GM23338 (cell line): ENCODE measurements around the gene TSPAN6. TPM values are rescaled to one million over a fixed set of nuclear protein-coding genes. Genes with fewer than 3 reads are reported as not detected.

Experiments used
- ATAC-seq: fragments of 200-7000 bp; cut with Tn5 transposase; 3 replicates; pipeline ENCODE4 v1.9.1; 2020
- DNase-seq: peaks from one replicate; pipeline ENCODE4 v3.0.0-alpha.2; 2015; ENCODE audit warnings: low spot score
- H2AFZ ChIP-seq: fragments of 200-600 bp; sonication (generic); 2 replicates; pipeline ENCODE4 v1.8.0; 2016; ENCODE audit warnings: antibody characterized with exemption, mild to moderate bottlenecking, moderate library complexity
- H3F3A ChIP-seq: fragments of 200-600 bp; sonication (generic); replicated peaks from 2 replicates; pipeline ENCODE4 v1.8.0; 2017; ENCODE audit warnings: antibody characterized with exemption, mixed run types, low read depth
- H3K27ac ChIP-seq: fragments of 200-600 bp; sonication (generic); 2 replicates; pipeline ENCODE4 v1.6.1; 2016; ENCODE audit warnings: low read depth
- H3K27me3 ChIP-seq: fragments of 200-600 bp; sonication (generic); 2 replicates; pipeline ENCODE4 v1.8.0; 2016; ENCODE audit warnings: mild to moderate bottlenecking, mixed run types, moderate library complexity; ENCODE audit not compliant: insufficient read depth
- H3K36me3 ChIP-seq: fragments of 200-600 bp; sonication (generic); 2 replicates; pipeline ENCODE4 v1.8.0; 2016; ENCODE audit warnings: mild to moderate bottlenecking; ENCODE audit not compliant: insufficient read depth
- H3K4me1 ChIP-seq: fragments of 200-600 bp; sonication (generic); 2 replicates; pipeline ENCODE4 v1.8.0; 2016; ENCODE audit warnings: mild to moderate bottlenecking, moderate library complexity; ENCODE audit not compliant: insufficient read depth
- H3K4me2 ChIP-seq: fragments of 200-600 bp; sonication (generic); 2 replicates; pipeline ENCODE4 v1.7.1; 2017; ENCODE audit warnings: mixed run types
- H3K4me3 ChIP-seq: fragments of 200-600 bp; sonication (generic); 2 replicates; pipeline ENCODE4 v1.6.1; 2016; ENCODE audit warnings: mixed run types
- H3K79me2 ChIP-seq: fragments of 200-600 bp; sonication (generic); replicated peaks from 2 replicates; pipeline ENCODE4 v1.8.0; 2017; ENCODE audit warnings: mild to moderate bottlenecking; ENCODE audit not compliant: insufficient read depth
- H3K9me2 ChIP-seq: fragments of 200-600 bp; sonication (generic); 2 replicates; pipeline ENCODE4 v1.8.0; 2017; ENCODE audit not compliant: insufficient read depth
- H4K20me1 ChIP-seq: fragments of 200-600 bp; sonication (generic); replicated peaks from 2 replicates; pipeline ENCODE4 v1.8.0; 2017; ENCODE audit warnings: mild to moderate bottlenecking; ENCODE audit not compliant: insufficient read depth
- H3K27ac Mint-ChIP-seq: 2 replicates; pipeline ENCODE4 v1.8.0; 2020; ENCODE audit warnings: inconsistent platforms, mild to moderate bottlenecking, moderate library complexity, mixed read lengths
- H3K27me3 Mint-ChIP-seq: 3 replicates; pipeline ENCODE4 v1.8.0; 2022; ENCODE audit warnings: low read depth, mild to moderate bottlenecking, moderate library complexity, mixed read lengths, inconsistent platforms; ENCODE audit not compliant: insufficient read depth, poor library complexity
- H3K36me3 Mint-ChIP-seq: 3 replicates; pipeline ENCODE4 v1.8.0; 2021; ENCODE audit warnings: low read depth, mild to moderate bottlenecking, inconsistent platforms, moderate library complexity, mixed read lengths
- H3K4me1 Mint-ChIP-seq: 3 replicates; pipeline ENCODE4 v1.8.0; 2020; ENCODE audit warnings: mild to moderate bottlenecking, inconsistent platforms, mixed read lengths
- H3K4me3 Mint-ChIP-seq: 3 replicates; pipeline ENCODE4 v1.8.0; 2021; ENCODE audit warnings: moderate library complexity, mild to moderate bottlenecking, inconsistent platforms, mixed read lengths
- H3K9me3 Mint-ChIP-seq: 3 replicates; pipeline ENCODE4 v1.8.0; 2020; ENCODE audit warnings: moderate library complexity, mild to moderate bottlenecking, inconsistent platforms, mixed read lengths
- CREB1 ChIP-seq: fragments of 250-450 bp; sonication (Bioruptor Pico); IDR thresholded peaks from 2 replicates; pipeline ENCODE4 v1.5.0; 2020; ENCODE audit warnings: low read depth, mild to moderate bottlenecking, moderate library complexity
- EZH2 ChIP-seq: fragments of 200-600 bp; sonication (generic); IDR thresholded peaks from one replicate; pipeline ENCODE4 v1.8.0; 2017; ENCODE audit warnings: antibody characterized with exemption, mild to moderate bottlenecking, low read depth; ENCODE audit not compliant: unreplicated experiment
- ZNF114 ChIP-seq: fragments of 250-450 bp; sonication (Bioruptor Pico); IDR thresholded peaks from 2 replicates; pipeline ENCODE4 v1.5.0; 2020; ENCODE audit warnings: mild to moderate bottlenecking, moderate library complexity
- polyA plus RNA-seq: library from polyadenylated mRNA; unstranded; fragments of >200 nt; fragmentation: Nextera tagmentation; extraction: Ambion mirVana; gene quantifications from 2 replicates; pipeline ENCODE4 v1.2.1, GENCODE V29; 2016
- total RNA-seq: library from RNA; depleted of rRNA; stranded (reverse); fragments of >200 nt; shearing (Covaris generic); gene quantifications from 2 replicates; pipeline ENCODE4 v1.2.3, GENCODE V29; 2014
- TF ChIP-seq, protein P1 (sequence below): IDR thresholded peaks from one replicate; pipeline ENCODE4 v1.6.1; 2018; ENCODE audit warnings: antibody characterized with exemption; ENCODE audit not compliant: unreplicated experiment
- TF ChIP-seq, protein P2 (sequence below): IDR thresholded peaks from 2 replicates; pipeline ENCODE4 v1.6.1; 2016; ENCODE audit warnings: antibody characterized with exemption
- TF ChIP-seq, protein P3 (sequence below), 2 experiments: fragments of 200-600 bp in 1 of 2; sonication (generic) in 1 of 2; conservative IDR thresholded peaks; 2 replicates each; pipeline versions ENCODE4 v1.5.1 to v1.6.1; 2016 to 2017; ENCODE audit warnings: antibody characterized with exemption in 2 of 2, low read depth in 2 of 2, mild to moderate bottlenecking in 2 of 2, moderate library complexity in 1 of 2
- TF ChIP-seq, protein P4 (sequence below): fragments of 250-450 bp; sonication (Bioruptor Pico); IDR thresholded peaks from 2 replicates; pipeline ENCODE4 v1.5.0; 2020; ENCODE audit warnings: mild to moderate bottlenecking, moderate library complexity

The TSPAN6 gene
- total and polyA plus RNA-seq, 2 experiments from 2014 or later: 55.6 to 75.3 TPM

DNA sequence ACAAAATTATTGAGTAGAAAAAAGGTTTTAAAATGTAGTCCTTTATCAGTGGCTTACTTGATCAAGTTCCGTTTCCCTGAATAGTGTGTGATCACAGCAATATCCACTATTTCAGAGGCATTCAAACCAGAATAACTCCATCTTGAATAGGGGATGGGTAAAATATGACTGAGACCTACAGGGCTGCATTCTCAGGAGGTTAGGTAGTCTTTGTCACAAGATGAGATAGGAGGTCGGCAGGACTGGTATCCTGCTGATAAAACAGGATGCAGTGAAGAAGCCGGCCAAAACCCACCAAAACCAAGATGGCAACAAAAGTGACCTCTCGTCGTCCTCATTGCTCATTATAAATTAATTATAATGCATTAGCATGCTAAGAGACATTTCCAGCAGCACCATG, 24.7 kb downstream of the TSPAN6 start:
- Histone ChIP-seq H4K20me1 (no peaks in the 10 kb centered on the region), H3F3A (no peaks in the 10 kb centered on the region), H3K36me3 (no peaks in the 10 kb centered on the region), H3K4me1 (peaks cover 14% of the 10 kb centered on the region), H3K9me2 (no peaks in the 10 kb centered on the region), H3K4me3 (no peak overlapping the region), H3K27me3 (no peaks in the 10 kb centered on the region), H3K4me2 (no peak overlapping the region), H3K27ac (no peak overlapping the region), H3K79me2 (no peaks in the 10 kb centered on the region), H2AFZ (no peak overlapping the region)
- peaks cover 27% of the 10 kb centered on the region; the same call in 2 of the 3 replicates for H3K4me1 Mint-ChIP-seq
- no peak overlapping the region for H3K27ac Mint-ChIP-seq
- no peaks in the 10 kb centered on the region for H3K36me3 Mint-ChIP-seq
- no peak for DNase-seq
- H3K9me3 Mint-ChIP-seq: no peaks in the 10 kb centered on the region
- TF ChIP-seq, protein P1, sequence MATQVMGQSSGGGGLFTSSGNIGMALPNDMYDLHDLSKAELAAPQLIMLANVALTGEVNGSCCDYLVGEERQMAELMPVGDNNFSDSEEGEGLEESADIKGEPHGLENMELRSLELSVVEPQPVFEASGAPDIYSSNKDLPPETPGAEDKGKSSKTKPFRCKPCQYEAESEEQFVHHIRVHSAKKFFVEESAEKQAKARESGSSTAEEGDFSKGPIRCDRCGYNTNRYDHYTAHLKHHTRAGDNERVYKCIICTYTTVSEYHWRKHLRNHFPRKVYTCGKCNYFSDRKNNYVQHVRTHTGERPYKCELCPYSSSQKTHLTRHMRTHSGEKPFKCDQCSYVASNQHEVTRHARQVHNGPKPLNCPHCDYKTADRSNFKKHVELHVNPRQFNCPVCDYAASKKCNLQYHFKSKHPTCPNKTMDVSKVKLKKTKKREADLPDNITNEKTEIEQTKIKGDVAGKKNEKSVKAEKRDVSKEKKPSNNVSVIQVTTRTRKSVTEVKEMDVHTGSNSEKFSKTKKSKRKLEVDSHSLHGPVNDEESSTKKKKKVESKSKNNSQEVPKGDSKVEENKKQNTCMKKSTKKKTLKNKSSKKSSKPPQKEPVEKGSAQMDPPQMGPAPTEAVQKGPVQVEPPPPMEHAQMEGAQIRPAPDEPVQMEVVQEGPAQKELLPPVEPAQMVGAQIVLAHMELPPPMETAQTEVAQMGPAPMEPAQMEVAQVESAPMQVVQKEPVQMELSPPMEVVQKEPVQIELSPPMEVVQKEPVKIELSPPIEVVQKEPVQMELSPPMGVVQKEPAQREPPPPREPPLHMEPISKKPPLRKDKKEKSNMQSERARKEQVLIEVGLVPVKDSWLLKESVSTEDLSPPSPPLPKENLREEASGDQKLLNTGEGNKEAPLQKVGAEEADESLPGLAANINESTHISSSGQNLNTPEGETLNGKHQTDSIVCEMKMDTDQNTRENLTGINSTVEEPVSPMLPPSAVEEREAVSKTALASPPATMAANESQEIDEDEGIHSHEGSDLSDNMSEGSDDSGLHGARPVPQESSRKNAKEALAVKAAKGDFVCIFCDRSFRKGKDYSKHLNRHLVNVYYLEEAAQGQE: no peak
- TF ChIP-seq CREB1: no peak
- TF ChIP-seq, protein P2, sequence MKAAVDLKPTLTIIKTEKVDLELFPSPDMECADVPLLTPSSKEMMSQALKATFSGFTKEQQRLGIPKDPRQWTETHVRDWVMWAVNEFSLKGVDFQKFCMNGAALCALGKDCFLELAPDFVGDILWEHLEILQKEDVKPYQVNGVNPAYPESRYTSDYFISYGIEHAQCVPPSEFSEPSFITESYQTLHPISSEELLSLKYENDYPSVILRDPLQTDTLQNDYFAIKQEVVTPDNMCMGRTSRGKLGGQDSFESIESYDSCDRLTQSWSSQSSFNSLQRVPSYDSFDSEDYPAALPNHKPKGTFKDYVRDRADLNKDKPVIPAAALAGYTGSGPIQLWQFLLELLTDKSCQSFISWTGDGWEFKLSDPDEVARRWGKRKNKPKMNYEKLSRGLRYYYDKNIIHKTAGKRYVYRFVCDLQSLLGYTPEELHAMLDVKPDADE: no peak
- TF ChIP-seq, protein P3, sequence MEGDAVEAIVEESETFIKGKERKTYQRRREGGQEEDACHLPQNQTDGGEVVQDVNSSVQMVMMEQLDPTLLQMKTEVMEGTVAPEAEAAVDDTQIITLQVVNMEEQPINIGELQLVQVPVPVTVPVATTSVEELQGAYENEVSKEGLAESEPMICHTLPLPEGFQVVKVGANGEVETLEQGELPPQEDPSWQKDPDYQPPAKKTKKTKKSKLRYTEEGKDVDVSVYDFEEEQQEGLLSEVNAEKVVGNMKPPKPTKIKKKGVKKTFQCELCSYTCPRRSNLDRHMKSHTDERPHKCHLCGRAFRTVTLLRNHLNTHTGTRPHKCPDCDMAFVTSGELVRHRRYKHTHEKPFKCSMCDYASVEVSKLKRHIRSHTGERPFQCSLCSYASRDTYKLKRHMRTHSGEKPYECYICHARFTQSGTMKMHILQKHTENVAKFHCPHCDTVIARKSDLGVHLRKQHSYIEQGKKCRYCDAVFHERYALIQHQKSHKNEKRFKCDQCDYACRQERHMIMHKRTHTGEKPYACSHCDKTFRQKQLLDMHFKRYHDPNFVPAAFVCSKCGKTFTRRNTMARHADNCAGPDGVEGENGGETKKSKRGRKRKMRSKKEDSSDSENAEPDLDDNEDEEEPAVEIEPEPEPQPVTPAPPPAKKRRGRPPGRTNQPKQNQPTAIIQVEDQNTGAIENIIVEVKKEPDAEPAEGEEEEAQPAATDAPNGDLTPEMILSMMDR (conservative IDR thresholded peaks at IDR 0.05; ENCODE audit: low read depth in 2 of 2): no peak
- no peak for TF ChIP-seq EZH2
- TF ChIP-seq ZNF114: no peak
- TF ChIP-seq, protein P4, sequence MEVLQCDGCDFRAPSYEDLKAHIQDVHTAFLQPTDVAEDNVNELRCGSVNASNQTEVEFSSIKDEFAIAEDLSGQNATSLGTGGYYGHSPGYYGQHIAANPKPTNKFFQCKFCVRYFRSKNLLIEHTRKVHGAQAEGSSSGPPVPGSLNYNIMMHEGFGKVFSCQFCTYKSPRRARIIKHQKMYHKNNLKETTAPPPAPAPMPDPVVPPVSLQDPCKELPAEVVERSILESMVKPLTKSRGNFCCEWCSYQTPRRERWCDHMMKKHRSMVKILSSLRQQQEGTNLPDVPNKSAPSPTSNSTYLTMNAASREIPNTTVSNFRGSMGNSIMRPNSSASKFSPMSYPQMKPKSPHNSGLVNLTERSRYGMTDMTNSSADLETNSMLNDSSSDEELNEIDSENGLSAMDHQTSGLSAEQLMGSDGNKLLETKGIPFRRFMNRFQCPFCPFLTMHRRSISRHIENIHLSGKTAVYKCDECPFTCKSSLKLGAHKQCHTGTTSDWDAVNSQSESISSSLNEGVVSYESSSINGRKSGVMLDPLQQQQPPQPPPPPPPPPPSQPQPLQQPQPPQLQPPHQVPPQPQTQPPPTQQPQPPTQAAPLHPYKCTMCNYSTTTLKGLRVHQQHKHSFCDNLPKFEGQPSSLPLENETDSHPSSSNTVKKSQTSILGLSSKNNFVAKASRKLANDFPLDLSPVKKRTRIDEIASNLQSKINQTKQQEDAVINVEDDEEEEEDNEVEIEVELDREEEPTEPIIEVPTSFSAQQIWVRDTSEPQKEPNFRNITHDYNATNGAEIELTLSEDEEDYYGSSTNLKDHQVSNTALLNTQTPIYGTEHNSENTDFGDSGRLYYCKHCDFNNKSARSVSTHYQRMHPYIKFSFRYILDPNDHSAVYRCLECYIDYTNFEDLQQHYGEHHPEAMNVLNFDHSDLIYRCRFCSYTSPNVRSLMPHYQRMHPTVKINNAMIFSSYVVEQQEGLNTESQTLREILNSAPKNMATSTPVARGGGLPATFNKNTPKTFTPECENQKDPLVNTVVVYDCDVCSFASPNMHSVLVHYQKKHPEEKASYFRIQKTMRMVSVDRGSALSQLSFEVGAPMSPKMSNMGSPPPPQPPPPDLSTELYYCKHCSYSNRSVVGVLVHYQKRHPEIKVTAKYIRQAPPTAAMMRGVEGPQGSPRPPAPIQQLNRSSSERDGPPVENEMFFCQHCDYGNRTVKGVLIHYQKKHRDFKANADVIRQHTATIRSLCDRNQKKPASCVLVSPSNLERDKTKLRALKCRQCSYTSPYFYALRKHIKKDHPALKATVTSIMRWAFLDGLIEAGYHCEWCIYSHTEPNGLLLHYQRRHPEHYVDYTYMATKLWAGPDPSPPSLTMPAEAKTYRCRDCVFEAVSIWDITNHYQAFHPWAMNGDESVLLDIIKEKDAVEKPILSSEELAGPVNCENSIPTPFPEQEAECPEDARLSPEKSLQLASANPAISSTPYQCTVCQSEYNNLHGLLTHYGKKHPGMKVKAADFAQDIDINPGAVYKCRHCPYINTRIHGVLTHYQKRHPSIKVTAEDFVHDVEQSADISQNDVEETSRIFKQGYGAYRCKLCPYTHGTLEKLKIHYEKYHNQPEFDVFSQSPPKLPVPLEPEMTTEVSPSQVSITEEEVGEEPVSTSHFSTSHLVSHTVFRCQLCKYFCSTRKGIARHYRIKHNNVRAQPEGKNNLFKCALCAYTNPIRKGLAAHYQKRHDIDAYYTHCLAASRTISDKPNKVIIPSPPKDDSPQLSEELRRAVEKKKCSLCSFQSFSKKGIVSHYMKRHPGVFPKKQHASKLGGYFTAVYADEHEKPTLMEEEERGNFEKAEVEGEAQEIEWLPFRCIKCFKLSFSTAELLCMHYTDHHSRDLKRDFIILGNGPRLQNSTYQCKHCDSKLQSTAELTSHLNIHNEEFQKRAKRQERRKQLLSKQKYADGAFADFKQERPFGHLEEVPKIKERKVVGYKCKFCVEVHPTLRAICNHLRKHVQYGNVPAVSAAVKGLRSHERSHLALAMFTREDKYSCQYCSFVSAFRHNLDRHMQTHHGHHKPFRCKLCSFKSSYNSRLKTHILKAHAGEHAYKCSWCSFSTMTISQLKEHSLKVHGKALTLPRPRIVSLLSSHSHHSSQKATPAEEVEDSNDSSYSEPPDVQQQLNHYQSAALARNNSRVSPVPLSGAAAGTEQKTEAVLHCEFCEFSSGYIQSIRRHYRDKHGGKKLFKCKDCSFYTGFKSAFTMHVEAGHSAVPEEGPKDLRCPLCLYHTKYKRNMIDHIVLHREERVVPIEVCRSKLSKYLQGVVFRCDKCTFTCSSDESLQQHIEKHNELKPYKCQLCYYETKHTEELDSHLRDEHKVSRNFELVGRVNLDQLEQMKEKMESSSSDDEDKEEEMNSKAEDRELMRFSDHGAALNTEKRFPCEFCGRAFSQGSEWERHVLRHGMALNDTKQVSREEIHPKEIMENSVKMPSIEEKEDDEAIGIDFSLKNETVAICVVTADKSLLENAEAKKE: no peak
- ATAC-seq: no peak
- no peaks in the 10 kb centered on the region for H3K27me3 Mint-ChIP-seq
- no peak overlapping the region for H3K4me3 Mint-ChIP-seq
